Stomach (tissue), 9 donors: ENCODE results near the gene MARK1. TPM values are rescaled to one million over a fixed set of nuclear protein-coding genes. Genes with fewer than 3 reads are reported as not detected.

Experiments
- DNase-seq, 2 donors: peaks; one replicate each; pipeline versions ENCODE4 v3.0.0 to v3.0.0-alpha.2; 2013 to 2019
- H3K27ac ChIP-seq, 5 donors: fragments of 200-600 bp in 4 of 5; sonication (generic) in 4 of 5; one replicate each; pipeline ENCODE4 v1.5.1; 2013 to 2019; ENCODE audit warnings: mild to moderate bottlenecking in 1 of 5, moderate library complexity in 1 of 5
- H3K27me3 ChIP-seq, 3 donors: fragments of 200-600 bp; sonication (generic); one replicate each; pipeline ENCODE4 v1.5.1; 2017 to 2019; ENCODE audit warnings: mixed run types in 1 of 3
- H3K36me3 ChIP-seq, 4 donors: fragments of 200-600 bp; sonication (generic); 1 replicate in 3 of 4; 2 replicates in 1 of 4; pipeline ENCODE4 v1.5.1; 2016 to 2019
- H3K4me1 ChIP-seq, 4 donors: fragments of 200-600 bp; sonication (generic); one replicate each; pipeline ENCODE4 v1.5.1; 2016 to 2019
- H3K4me3 ChIP-seq, 4 donors: fragments of 200-600 bp; sonication (generic) in 3 of 4; one replicate each; pipeline ENCODE4 v1.5.1; 2016 to 2019; ENCODE audit warnings: mild to moderate bottlenecking in 1 of 4
- H3K9me3 ChIP-seq, 4 donors: fragments of 200-600 bp; sonication (generic); one replicate each; pipeline ENCODE4 v1.5.1; 2016 to 2019
- CTCF ChIP-seq, 7 experiments: fragments of 450-650 bp in 4 of 7; fragments of 200-600 bp in 3 of 7; sonication (generic) in 3 of 7; IDR thresholded peaks; one replicate each; pipeline ENCODE4 v1.5.1; 2016 to 2019; ENCODE audit warnings: antibody characterized with exemption in 7 of 7, control low read depth in 2 of 7, mild to moderate bottlenecking in 1 of 7
- EP300 ChIP-seq: sonication (generic); formaldehyde crosslinking; IDR thresholded peaks from one replicate; pipeline ENCODE4 v1.6.1; 2017; ENCODE audit warnings: antibody characterized with exemption
- POLR2A ChIP-seq, 4 donors: fragments of 450-650 bp; IDR thresholded peaks; one replicate each; pipeline ENCODE4 v1.6.1; 2016; ENCODE audit warnings: antibody characterized with exemption in 4 of 4, control low read depth in 2 of 4, mild to moderate bottlenecking in 1 of 4, moderate library complexity in 1 of 4
- POLR2AphosphoS5 ChIP-seq, 3 donors: sonication (generic); formaldehyde crosslinking; IDR thresholded peaks; one replicate each; pipeline ENCODE4 v1.6.1; 2016; ENCODE audit warnings: antibody characterized with exemption in 3 of 3
- WGBS, 5 donors: extraction: QIAGEN DNeasy Blood & Tissue Kit in 3 of 5; methylation state at CpG; one replicate each; pipeline versions ENCODE4 v1.1.5 to v1.1.7; 2013 to 2018; 5-methylcytosine and 5-hydroxymethylcytosine counted together
- intact Hi-C: fragments of 100-400 bp; cut with DNase I; formaldehyde crosslinking; loops from one replicate; pipeline ENCODE4 v1.15.1; 2023; ENCODE audit warnings: low total_unique reads
- polyA plus RNA-seq, 3 donors: library from polyadenylated mRNA; stranded (reverse); fragments of 200-250 nt; gene quantifications; one replicate each; pipeline ENCODE4 v1.2.3, GENCODE V29; 2013
- total RNA-seq, 5 donors: library from RNA; depleted of rRNA; stranded (reverse); fragments of >200 nt; gene quantifications; one replicate each; pipeline versions ENCODE4 v1.1.0 to v1.2.3, GENCODE V29; 2014 to 2016
- donor health status: healthy with polysubstance abuse.
- donor health status: Bipolar disorder and iron deficiency.
- donor health status: healthy.

Gene MARK1
- total and polyA plus RNA-seq, 8 donors = 1.7 to 12.7 (median 3.2) TPM; not detected in 1

GRCh38 chr1:220666349-220666748, 138.4 kb downstream of the MARK1 start:
- intact Hi-C loops = no loop called here

GRCh38 chr1:220669005-220669404, 141.1 kb downstream of the MARK1 start:
- no peak for TF ChIP-seq EP300
- TF ChIP-seq POLR2A (IDR thresholded peaks at IDR 0.05) = no peak
- TF ChIP-seq POLR2AphosphoS5 (IDR thresholded peaks at IDR 0.05) = no peak
- Histone ChIP-seq H3K4me1 (no peaks in the 10 kb centered on the region), H3K27me3 (peaks cover 0 to 1% (median 0%) of the 10 kb centered on the region in 3 donors), H3K9me3 (peaks cover 0 to 10% (median 6%) of the 10 kb centered on the region in 4 donors), H3K4me3 (no peak overlapping the region), H3K27ac (no peak overlapping the region), H3K36me3 (no peaks in the 10 kb centered on the region)
- intact Hi-C loops = no loop called here
- WGBS, 5 donors = 77 to 93% (median 87%) methylated on average over 1 of the region's 1 CpG
- DNase-seq = no peak

More at GRCh38 chr1:220666349-220666748, 138.4 kb downstream of the MARK1 start:
- peaks cover 0 to 6% (median 0%) of the 10 kb centered on the region in 4 donors for H3K36me3 ChIP-seq
- TF ChIP-seq POLR2A (IDR thresholded peaks at IDR 0.05) (no peak), EP300 (no peak), POLR2AphosphoS5 (IDR thresholded peaks at IDR 0.05) (no peak), CTCF (IDR thresholded peaks at IDR 0.05) (no peak)
- no peak overlapping the region for H3K4me3 ChIP-seq
- no peak overlapping the region for H3K27ac ChIP-seq
- no peaks in the 10 kb centered on the region for H3K27me3 ChIP-seq
- DNase-seq = no peak
- H3K9me3 ChIP-seq = peaks cover 0 to 10% (median 6%) of the 10 kb centered on the region in 4 donors
- no peaks in the 10 kb centered on the region for H3K4me1 ChIP-seq
- 75 to 83% (median 82%) methylated on average over 3 of the region's 3 CpGs for WGBS, 5 donors

GRCh38 chr1:220670365-220670764, 142.4 kb downstream of the MARK1 start:
- H3K4me3 ChIP-seq = no peak overlapping the region
- H3K4me1 ChIP-seq = no peaks in the 10 kb centered on the region
- peaks cover 0 to 10% (median 6%) of the 10 kb centered on the region in 4 donors for H3K9me3 ChIP-seq
- TF ChIP-seq CTCF (IDR thresholded peaks at IDR 0.05) (no peak), POLR2AphosphoS5 (IDR thresholded peaks at IDR 0.05) (no peak), POLR2A (IDR thresholded peaks at IDR 0.05) (no peak), EP300 (no peak)
- DNase-seq = no peak
- no peaks in the 10 kb centered on the region for H3K36me3 ChIP-seq
- H3K27me3 ChIP-seq = peaks cover 0 to 7% (median 0%) of the 10 kb centered on the region in 3 donors
- H3K27ac ChIP-seq = no peak overlapping the region
- intact Hi-C loops = no loop called here

- 80 to 98% (median 88%) methylated on average over 1 of the region's 1 CpG for WGBS, 5 donors
- H3K36me3 ChIP-seq = no peaks in the 10 kb centered on the region
Observed at GRCh38 chr1:220673921-220674320, 146.0 kb downstream of the MARK1 start.

GRCh38 chr1:220677251-220677650, 149.3 kb downstream of the MARK1 start:
- H3K36me3 ChIP-seq = no peaks in the 10 kb centered on the region
- H3K27ac ChIP-seq = no peak overlapping the region
- TF ChIP-seq EP300 = no peak
- TF ChIP-seq POLR2A (IDR thresholded peaks at IDR 0.05) = no peak
- TF ChIP-seq POLR2AphosphoS5 (IDR thresholded peaks at IDR 0.05) = no peak
- no peak for TF ChIP-seq CTCF (IDR thresholded peaks at IDR 0.05)
- no peaks in the 10 kb centered on the region for H3K9me3 ChIP-seq
- peaks cover 0 to 12% (median 5%) of the 10 kb centered on the region in 4 donors for H3K4me1 ChIP-seq
- peaks cover 0 to 7% (median 0%) of the 10 kb centered on the region in 3 donors for H3K27me3 ChIP-seq
- intact Hi-C loops = no loop called here
- no peak overlapping the region for H3K4me3 ChIP-seq
- no peak for DNase-seq
- 67 to 83% (median 77%) methylated on average over 2 of the region's 2 CpGs for WGBS, 5 donors

More at GRCh38 chr1:220673921-220674320, 146.0 kb downstream of the MARK1 start:
- Histone ChIP-seq H3K4me1 (no peaks in the 10 kb centered on the region), H3K27ac (no peak overlapping the region), H3K27me3 (peaks cover 0 to 7% (median 0%) of the 10 kb centered on the region in 3 donors), H3K4me3 (no peak overlapping the region), H3K9me3 (peaks cover 0 to 10% (median 6%) of the 10 kb centered on the region in 4 donors)
- intact Hi-C loops = no loop called here
- DNase-seq = no peak
- TF ChIP-seq POLR2A (IDR thresholded peaks at IDR 0.05) (no peak), POLR2AphosphoS5 (IDR thresholded peaks at IDR 0.05) (no peak)
